Measurements from ENCODE around the gene DIO2. TPM values are rescaled to one million over a fixed set of nuclear protein-coding genes. Genes with fewer than 3 reads are reported as not detected.

Gene DIO2
- total RNA-seq, 2 experiments from 2014 or later, result not detected

GRCh38 chr14:80213602-80214001, 2.3 kb upstream of the DIO2 start:
- peaks cover 2% of the 10 kb centered on the region for H3K27me3 Mint-ChIP-seq
- no peak overlapping the region for H3K27ac Mint-ChIP-seq
- ATAC-seq (peak; percentile 47), DNase-seq (peak; percentile 25)
- TF ChIP-seq CTCF (IDR thresholded peaks at IDR 0.05), result peak; percentile 12
- H3K4me3 Mint-ChIP-seq, result no peak overlapping the region
- CTCF ChIA-PET, result interaction anchor here (1.5 kb wide), 1 partner anchor 633 kb away, joined by 3 read pairs; no protein-coding TSS in a partner anchor
- peaks cover 2% of the 10 kb centered on the region for H3K4me1 Mint-ChIP-seq (ENCODE audit: low read depth)
- no peaks in the 10 kb centered on the region for H3K9me3 Mint-ChIP-seq
- intact Hi-C loops (cut with micrococcal nuclease), result no loop called here
- POLR2A ChIA-PET, result interaction anchor here (0.6 kb wide), 1 partner anchor 27 kb away, joined by 3 read pairs; no protein-coding TSS in a partner anchor
- no peaks in the 10 kb centered on the region for H3K36me3 Mint-ChIP-seq (ENCODE audit: low read depth)

GRCh38 chr14:80212023-80212397, 706 bp upstream of the DIO2 start:
- Mint-ChIP-seq H3K9me3 (no peaks in the 10 kb centered on the region), H3K4me3 (no peak overlapping the region), H3K27ac (no peak overlapping the region), H3K4me1 (ENCODE audit: low read depth) (peaks cover 2% of the 10 kb centered on the region), H3K36me3 (ENCODE audit: low read depth) (no peaks in the 10 kb centered on the region), H3K27me3 (peaks cover 2% of the 10 kb centered on the region)
- no peak for ATAC-seq
- ChIA-PET POLR2A (no interaction called here), CTCF (no interaction called here)
- no peak for TF ChIP-seq CTCF (IDR thresholded peaks at IDR 0.05)
- intact Hi-C loops (cut with micrococcal nuclease), result no loop called here
- DNase-seq, result no peak

- Mint-ChIP-seq H3K4me1 (ENCODE audit: low read depth) (peaks cover 2% of the 10 kb centered on the region), H3K36me3 (ENCODE audit: low read depth) (no peaks in the 10 kb centered on the region), H3K27me3 (peaks cover 2% of the 10 kb centered on the region), H3K9me3 (no peaks in the 10 kb centered on the region), H3K4me3 (no peak overlapping the region), H3K27ac (no peak overlapping the region)
- TF ChIP-seq CTCF (IDR thresholded peaks at IDR 0.05), result no peak
- ChIA-PET CTCF (no interaction called here), POLR2A (no interaction called here)
- DNase-seq (no peak), ATAC-seq (no peak)
- intact Hi-C loops (cut with micrococcal nuclease), result no loop called here
Measured at GRCh38 chr14:80208461-80208860, 2.8 kb downstream of the DIO2 start.

- Mint-ChIP-seq H3K27me3 (no peaks in the 10 kb centered on the region), H3K4me3 (no peak overlapping the region), H3K36me3 (ENCODE audit: low read depth) (no peaks in the 10 kb centered on the region), H3K9me3 (no peaks in the 10 kb centered on the region), H3K4me1 (ENCODE audit: low read depth) (no peaks in the 10 kb centered on the region), H3K27ac (no peak overlapping the region)
- ATAC-seq (no peak), DNase-seq (no peak)
- ChIA-PET POLR2A (no interaction called here), CTCF (no interaction called here)
- TF ChIP-seq CTCF (IDR thresholded peaks at IDR 0.05), result no peak
- intact Hi-C loops (cut with micrococcal nuclease), result no loop called here
Measured at GRCh38 chr14:80206351-80207080, 4.8 kb downstream of the DIO2 start.

- H3K4me3 Mint-ChIP-seq, result no peak overlapping the region
- H3K36me3 Mint-ChIP-seq (ENCODE audit: low read depth), result no peaks in the 10 kb centered on the region
- ChIA-PET POLR2A (no interaction called here), CTCF (interaction anchor here (0.9 kb wide), 1 partner anchor 32 kb away, joined by 3 read pairs; no protein-coding TSS in a partner anchor)
- intact Hi-C loops (cut with micrococcal nuclease), result no loop called here
- H3K27ac Mint-ChIP-seq, result no peak overlapping the region
- ATAC-seq (no peak), DNase-seq (peak; percentile 51)
- TF ChIP-seq CTCF (IDR thresholded peaks at IDR 0.05), result no peak
- no peaks in the 10 kb centered on the region for H3K4me1 Mint-ChIP-seq (ENCODE audit: low read depth)
- H3K27me3 Mint-ChIP-seq, result no peaks in the 10 kb centered on the region
- no peaks in the 10 kb centered on the region for H3K9me3 Mint-ChIP-seq
Measured at GRCh38 chr14:80202888-80203562, 8.3 kb downstream of the DIO2 start.
